HEK293T (cell line): ENCODE measurements around the gene DNAJB2.

ENCODE experiments used
- FOXM1 ChIP-seq: fragments of 450-650 bp; IDR thresholded peaks from 2 replicates; pipeline ENCODE4 v1.6.1; 2017; ENCODE audit warnings: mild to moderate bottlenecking, borderline replicate concordance
- HDGF ChIP-seq: fragments of 450-650 bp; IDR thresholded peaks from 2 replicates; pipeline ENCODE4 v1.6.1; 2017; ENCODE audit warnings: antibody characterized with exemption, borderline replicate concordance
- SP1 ChIP-seq: fragments of 450-650 bp; IDR thresholded peaks from 2 replicates; pipeline ENCODE4 v1.6.1; 2017
- ZNF384 ChIP-seq: fragments of 450-650 bp; IDR thresholded peaks from 2 replicates; pipeline ENCODE4 v1.6.1; 2016

DNA sequence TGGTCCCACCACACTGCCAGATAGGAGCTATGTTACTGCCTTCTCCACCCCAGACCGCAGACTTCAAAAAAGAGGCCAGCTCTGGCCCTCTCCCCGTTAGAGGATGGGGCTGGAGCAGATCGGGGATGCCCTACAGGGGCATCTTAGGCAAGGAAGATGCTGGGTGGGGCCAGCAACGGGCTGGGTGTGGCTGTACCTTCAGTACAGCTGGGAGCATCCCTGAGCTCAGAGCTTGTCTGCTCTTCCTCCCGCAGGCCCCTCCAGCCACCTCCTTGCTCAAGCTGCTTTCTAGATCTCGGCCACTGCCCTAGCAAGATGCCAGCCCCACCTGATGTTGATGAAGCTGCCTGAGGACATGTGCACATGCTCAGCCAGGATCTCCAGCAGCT, 20.2 kb downstream of the DNAJB2 start:
- no peak for TF ChIP-seq HDGF
- no peak for TF ChIP-seq SP1
- no peak for TF ChIP-seq ZNF384
- no peak for TF ChIP-seq FOXM1
